HEK293 (cell line): ENCODE data around the gene CYP4F3.
"Not testable (repeated sequence)": the region's sequence is repeated elsewhere in the genome, so short reads cannot be mapped to it uniquely, and the experiment has no call there.

Experiments
- CTCF ChIA-PET: fragments of 350-600 bp; formaldehyde crosslinking; extraction: SDS; loops from one replicate; lab custom pipeline; 2021; ENCODE audit warnings: antibody characterized with exemption; lab: Yijun Ruan, JAX
- POLR2A ChIA-PET: fragments of 300-600 bp; formaldehyde crosslinking; extraction: SDS; loops from one replicate; lab custom pipeline; 2020; ENCODE audit warnings: antibody characterized with exemption, inconsistent platforms; lab: Yijun Ruan, JAX
- H3K27ac ChIP-seq: fragments of 200-500 bp; sonication (Bioruptor generic); 2 replicates; pipeline ENCODE4 v1.5.1; 2014; ENCODE audit warnings: low read depth, low read length, control low read depth, inconsistent platforms; ENCODE audit errors: extremely low read depth
- H3K36me3 ChIP-seq, 2 experiments: fragments of 200-500 bp in 1 of 2; sonication (Bioruptor generic) in 1 of 2; 1 replicate in 1 of 2; 2 replicates in 1 of 2; pipeline ENCODE4 v1.5.1; 2014 to 2017; ENCODE audit warnings: inconsistent platforms in 2 of 2, low read length in 2 of 2; ENCODE audit not compliant: control insufficient read depth in 2 of 2, insufficient read depth in 1 of 2
- H3K4me1 ChIP-seq: fragments of 200-500 bp; sonication (Bioruptor generic); 2 replicates; pipeline ENCODE4 v1.5.1; 2014; ENCODE audit warnings: mild to moderate bottlenecking, low read length, inconsistent platforms; ENCODE audit not compliant: control insufficient read depth, insufficient read depth
- H3K4me3 ChIP-seq: 2 replicates; pipeline ENCODE4 v1.5.1; 2011; ENCODE audit warnings: low read depth, mild to moderate bottlenecking, control low read depth, low read length, moderate library complexity
- H3K9me3 ChIP-seq: fragments of 200-500 bp; sonication (Bioruptor generic); 2 replicates; pipeline ENCODE4 v1.5.1; 2014; ENCODE audit warnings: low read depth, low read length, inconsistent platforms; ENCODE audit not compliant: control insufficient read depth, insufficient read depth
- EGR2 ChIP-seq: fragments of 450-650 bp; formaldehyde crosslinking; IDR thresholded peaks from 2 replicates; pipeline ENCODE4 v1.5.1; 2016; ENCODE audit warnings: low read depth, missing biosample characterization, missing genetic modification characterization
- GLIS1 ChIP-seq: fragments of 450-650 bp; formaldehyde crosslinking; IDR thresholded peaks from 2 replicates; pipeline ENCODE4 v1.5.1; 2016; ENCODE audit warnings: missing biosample characterization, missing genetic modification characterization
- KLF1 ChIP-seq: fragments of 450-650 bp; formaldehyde crosslinking; IDR thresholded peaks from 2 replicates; pipeline ENCODE4 v1.5.1; 2016; ENCODE audit warnings: missing biosample characterization, missing genetic modification characterization
- MZF1 ChIP-seq: fragments of 450-650 bp; formaldehyde crosslinking; IDR thresholded peaks from 2 replicates; pipeline ENCODE4 v1.5.1; 2017; ENCODE audit warnings: missing biosample characterization, missing genetic modification characterization, borderline replicate concordance
- SCRT2 ChIP-seq: fragments of 450-650 bp; formaldehyde crosslinking; IDR thresholded peaks from 2 replicates; pipeline ENCODE4 v1.5.1; 2016; ENCODE audit warnings: missing biosample characterization, missing genetic modification characterization
- YY2 ChIP-seq: fragments of 450-650 bp; formaldehyde crosslinking; IDR thresholded peaks from 2 replicates; pipeline ENCODE4 v1.5.1; 2016; ENCODE audit warnings: missing biosample characterization, missing genetic modification characterization
- ZFHX2 ChIP-seq: fragments of 450-650 bp; formaldehyde crosslinking; conservative IDR thresholded peaks from 2 replicates; pipeline ENCODE4 v1.5.1; 2016; ENCODE audit warnings: missing biosample characterization, missing genetic modification characterization
- ZNF121 ChIP-seq: fragments of 450-650 bp; formaldehyde crosslinking; IDR thresholded peaks from 2 replicates; pipeline ENCODE4 v1.5.1; 2016; ENCODE audit warnings: missing biosample characterization, missing genetic modification characterization
- ZNF248 ChIP-seq: fragments of 450-650 bp; formaldehyde crosslinking; IDR thresholded peaks from 2 replicates; pipeline ENCODE4 v1.5.1; 2017; ENCODE audit warnings: missing biosample characterization, missing genetic modification characterization
- ZNF354C ChIP-seq: fragments of 450-650 bp; formaldehyde crosslinking; IDR thresholded peaks from 2 replicates; pipeline ENCODE4 v1.5.1; 2016; ENCODE audit warnings: missing biosample characterization, missing genetic modification characterization, low read depth, borderline replicate concordance
- ZNF544 ChIP-seq: fragments of 450-650 bp; formaldehyde crosslinking; IDR thresholded peaks from 2 replicates; pipeline ENCODE4 v1.5.0; 2017; ENCODE audit warnings: missing biosample characterization, missing genetic modification characterization
- ZNF549 ChIP-seq: fragments of 450-650 bp; IDR thresholded peaks from 2 replicates; pipeline ENCODE4 v1.5.1; 2018; ENCODE audit warnings: missing biosample characterization, missing genetic modification characterization, mild to moderate bottlenecking, inconsistent platforms, moderate library complexity
- ZNF580 ChIP-seq: fragments of 450-650 bp; formaldehyde crosslinking; IDR thresholded peaks from 2 replicates; pipeline ENCODE4 v1.5.1; 2016; ENCODE audit warnings: missing biosample characterization, missing genetic modification characterization
- ZNF621 ChIP-seq: fragments of 450-650 bp; formaldehyde crosslinking; IDR thresholded peaks from 2 replicates; pipeline ENCODE4 v1.5.1; 2017; ENCODE audit warnings: missing biosample characterization, missing genetic modification characterization
- ZNF654 ChIP-seq: fragments of 450-650 bp; formaldehyde crosslinking; IDR thresholded peaks from 2 replicates; pipeline ENCODE4 v1.5.1; 2016; ENCODE audit warnings: low read depth, missing biosample characterization, missing genetic modification characterization
- ZNF692 ChIP-seq: fragments of 450-650 bp; formaldehyde crosslinking; IDR thresholded peaks from 2 replicates; pipeline ENCODE4 v1.5.1; 2016; ENCODE audit warnings: missing biosample characterization, missing genetic modification characterization
- ZNF701 ChIP-seq: fragments of 450-650 bp; formaldehyde crosslinking; IDR thresholded peaks from 2 replicates; pipeline ENCODE4 v1.5.1; 2016; ENCODE audit warnings: missing biosample characterization, missing genetic modification characterization
- ZNF768 ChIP-seq: fragments of 450-650 bp; formaldehyde crosslinking; IDR thresholded peaks from 2 replicates; pipeline ENCODE4 v1.5.1; 2018; ENCODE audit warnings: missing biosample characterization, mild to moderate bottlenecking, missing genetic modification characterization
- ZNF785 ChIP-seq: fragments of 450-650 bp; formaldehyde crosslinking; IDR thresholded peaks from 2 replicates; pipeline ENCODE4 v1.5.1; 2016; ENCODE audit warnings: missing biosample characterization, missing genetic modification characterization
- TF ChIP-seq, protein P1 (sequence below): fragments of 450-650 bp; formaldehyde crosslinking; IDR thresholded peaks from 2 replicates; pipeline ENCODE4 v1.5.0; 2017; ENCODE audit warnings: missing biosample characterization, missing genetic modification characterization, borderline replicate concordance

CYP4F3 gene, protein sequence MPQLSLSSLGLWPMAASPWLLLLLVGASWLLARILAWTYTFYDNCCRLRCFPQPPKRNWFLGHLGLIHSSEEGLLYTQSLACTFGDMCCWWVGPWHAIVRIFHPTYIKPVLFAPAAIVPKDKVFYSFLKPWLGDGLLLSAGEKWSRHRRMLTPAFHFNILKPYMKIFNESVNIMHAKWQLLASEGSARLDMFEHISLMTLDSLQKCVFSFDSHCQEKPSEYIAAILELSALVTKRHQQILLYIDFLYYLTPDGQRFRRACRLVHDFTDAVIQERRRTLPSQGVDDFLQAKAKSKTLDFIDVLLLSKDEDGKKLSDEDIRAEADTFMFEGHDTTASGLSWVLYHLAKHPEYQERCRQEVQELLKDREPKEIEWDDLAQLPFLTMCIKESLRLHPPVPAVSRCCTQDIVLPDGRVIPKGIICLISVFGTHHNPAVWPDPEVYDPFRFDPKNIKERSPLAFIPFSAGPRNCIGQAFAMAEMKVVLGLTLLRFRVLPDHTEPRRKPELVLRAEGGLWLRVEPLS

GRCh38 chr19:15640294-15640903 is at the start of gene CYP4F3:
Gene CYP4F3, plus strand, starts transcription at chr19:15640897. Its CDS starts 519 bp downstream, at chr19:15641416.
- Histone ChIP-seq H3K4me1 (no peaks in the 10 kb centered on the region), H3K9me3 (no peaks in the 10 kb centered on the region), H3K36me3 (no peaks in the 10 kb centered on the region), H3K4me3 (no peak within 1 kb of the TSS), H3K27ac (no peak within 1 kb of the TSS)
- ChIA-PET CTCF (no interaction called here), POLR2A (no interaction called here)
- no peak for TF ChIP-seq ZNF121 (tag by site-specific recombination)
- no peak for TF ChIP-seq SCRT2 (tag by site-specific recombination)
- TF ChIP-seq ZFHX2 (tag by site-specific recombination) = peak; percentile 72
- TF ChIP-seq EGR2 (tag by site-specific recombination) = peak; percentile 75; the same call in 1 of the 2 replicates
- peak; percentile 67 for TF ChIP-seq KLF1
- peak; percentile 67 for TF ChIP-seq GLIS1

DNA sequence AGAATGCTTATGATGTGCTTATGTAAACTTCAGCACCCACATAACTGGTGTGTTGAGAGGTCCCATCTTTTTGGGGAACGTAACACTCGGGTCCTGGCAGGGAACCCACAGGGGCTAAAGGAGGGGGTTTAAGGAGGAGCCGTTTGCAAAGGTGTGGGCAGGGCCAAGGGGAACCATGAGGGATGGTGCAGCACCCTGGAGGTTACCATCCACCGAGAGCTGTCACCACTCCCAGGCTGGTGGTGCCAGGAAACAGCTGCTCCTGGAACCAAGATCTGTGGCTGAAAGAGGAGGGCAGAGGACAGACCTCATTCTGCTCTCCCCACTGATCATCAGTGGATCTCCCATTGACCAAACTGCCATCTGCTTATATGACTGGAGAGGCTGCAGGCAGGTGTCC is 48.9 kb upstream of the CYP4F3 start:
- H3K36me3 ChIP-seq = no peaks in the 10 kb centered on the region
- no peaks in the 10 kb centered on the region for H3K4me1 ChIP-seq
- H3K27ac ChIP-seq = no peak overlapping the region
- no peak for TF ChIP-seq ZNF544 (tag by site-specific recombination)
- TF ChIP-seq MZF1 = no peak
- TF ChIP-seq, protein P1, sequence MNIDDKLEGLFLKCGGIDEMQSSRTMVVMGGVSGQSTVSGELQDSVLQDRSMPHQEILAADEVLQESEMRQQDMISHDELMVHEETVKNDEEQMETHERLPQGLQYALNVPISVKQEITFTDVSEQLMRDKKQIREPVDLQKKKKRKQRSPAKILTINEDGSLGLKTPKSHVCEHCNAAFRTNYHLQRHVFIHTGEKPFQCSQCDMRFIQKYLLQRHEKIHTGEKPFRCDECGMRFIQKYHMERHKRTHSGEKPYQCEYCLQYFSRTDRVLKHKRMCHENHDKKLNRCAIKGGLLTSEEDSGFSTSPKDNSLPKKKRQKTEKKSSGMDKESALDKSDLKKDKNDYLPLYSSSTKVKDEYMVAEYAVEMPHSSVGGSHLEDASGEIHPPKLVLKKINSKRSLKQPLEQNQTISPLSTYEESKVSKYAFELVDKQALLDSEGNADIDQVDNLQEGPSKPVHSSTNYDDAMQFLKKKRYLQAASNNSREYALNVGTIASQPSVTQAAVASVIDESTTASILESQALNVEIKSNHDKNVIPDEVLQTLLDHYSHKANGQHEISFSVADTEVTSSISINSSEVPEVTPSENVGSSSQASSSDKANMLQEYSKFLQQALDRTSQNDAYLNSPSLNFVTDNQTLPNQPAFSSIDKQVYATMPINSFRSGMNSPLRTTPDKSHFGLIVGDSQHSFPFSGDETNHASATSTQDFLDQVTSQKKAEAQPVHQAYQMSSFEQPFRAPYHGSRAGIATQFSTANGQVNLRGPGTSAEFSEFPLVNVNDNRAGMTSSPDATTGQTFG (tag by site-specific recombination) = no peak
- POLR2A ChIA-PET = no interaction called here
- no peak overlapping the region for H3K4me3 ChIP-seq
- H3K9me3 ChIP-seq = no peaks in the 10 kb centered on the region
- CTCF ChIA-PET = no interaction called here

- H3K4me3 ChIP-seq, H3K4me1 ChIP-seq, POLR2A ChIA-PET, H3K9me3 ChIP-seq, H3K27ac ChIP-seq, H3K36me3 ChIP-seq: not testable (repeated sequence)
- CTCF ChIA-PET = interaction anchor here (0.6 kb wide), 1 partner anchor 831 kb away, joined by 4 read pairs; no protein-coding TSS in a partner anchor
These were observed 48.2 kb upstream of the CYP4F3 start for GRCh38 chr19:15592506-15592905.

DNA sequence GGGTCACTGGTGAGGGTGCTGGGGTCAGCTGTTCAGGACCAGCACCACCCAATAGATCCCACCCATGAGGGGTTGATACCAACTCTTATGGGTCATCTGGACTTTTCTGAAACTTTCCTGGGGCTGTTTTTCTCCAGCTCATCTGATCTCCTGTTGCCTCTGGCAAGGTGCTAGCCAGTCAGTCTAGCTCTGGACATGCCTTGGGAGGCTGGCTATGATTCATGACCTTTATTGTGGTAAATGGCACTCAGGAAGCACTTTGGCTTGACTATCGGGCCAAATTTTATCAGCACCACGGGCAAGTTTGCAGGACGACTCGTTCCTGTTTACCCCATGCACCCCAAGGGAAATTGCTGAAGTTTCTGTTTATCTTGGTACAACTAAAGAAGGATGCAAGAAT is 46.9 kb upstream of the CYP4F3 start:
- H3K9me3 ChIP-seq, H3K4me1 ChIP-seq, H3K4me3 ChIP-seq, CTCF ChIA-PET, H3K27ac ChIP-seq, POLR2A ChIA-PET, H3K36me3 ChIP-seq: not testable (repeated sequence)

DNA sequence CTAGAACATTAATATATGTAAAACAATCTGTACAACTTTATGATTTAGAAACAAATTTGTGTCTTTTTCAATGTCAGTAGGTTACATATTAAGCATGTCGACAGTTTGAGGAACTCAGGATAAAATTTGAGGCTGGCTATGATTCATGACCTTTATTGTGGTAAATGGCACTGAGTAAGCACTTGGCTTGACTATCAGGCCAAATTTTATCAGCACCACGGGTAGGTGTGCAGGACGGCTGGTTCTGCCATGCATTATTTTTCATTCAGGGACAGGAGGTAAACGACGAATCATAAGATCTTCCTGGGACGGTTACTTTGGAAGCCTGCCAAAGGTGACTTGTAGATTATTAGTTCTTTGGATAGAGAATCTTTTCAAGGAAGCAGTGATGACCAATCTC is 45.6 kb upstream of the CYP4F3 start:
- H3K36me3 ChIP-seq = no peaks in the 10 kb centered on the region
- H3K27ac ChIP-seq = no peak overlapping the region
- CTCF ChIA-PET = no interaction called here
- POLR2A ChIA-PET = no interaction called here
- H3K4me3 ChIP-seq = no peak overlapping the region
- no peaks in the 10 kb centered on the region for H3K9me3 ChIP-seq
- no peaks in the 10 kb centered on the region for H3K4me1 ChIP-seq
- TF ChIP-seq ZNF701 (no peak), ZNF580 (no peak), ZNF248 (tag by site-specific recombination) (no peak), ZNF549 (tag by site-specific recombination) (no peak), ZNF768 (tag by site-specific recombination) (no peak), ZNF621 (tag by site-specific recombination) (no peak), ZNF654 (tag by site-specific recombination) (no peak), MZF1 (no peak), YY2 (tag by site-specific recombination) (no peak), ZNF692 (tag by site-specific recombination) (no peak), ZNF785 (tag by site-specific recombination) (no peak), ZNF354C (tag by site-specific recombination) (no peak)
